Cardiac fibroblast (primary cell): ENCODE results near the gene PTPN4.
A peak's percentile ranks its signal among the peaks of the same experiment; 100 is the strongest.

Source experiments
- DNase-seq, 2 donors: peaks; one replicate each; pipeline versions ENCODE4 v3.0.0 to v3.0.0-alpha.2; 2010; ENCODE audit warnings: low read depth in 2 of 2
- H3K4me3 ChIP-seq, 2 donors: replicated peaks in 1 of 2; 1 replicate in 1 of 2; 2 replicates in 1 of 2; pipeline ENCODE4 v1.5.1; 2011; ENCODE audit warnings: low read depth in 2 of 2, low read length in 2 of 2, mild to moderate bottlenecking in 2 of 2, moderate library complexity in 1 of 2
- CTCF ChIP-seq: IDR thresholded peaks from one replicate; pipeline ENCODE4 v1.5.1; 2011; ENCODE audit warnings: low read depth, mild to moderate bottlenecking, low read length, inconsistent platforms

Gene PTPN4

GRCh38 chr2:119809339-119810048 is 49.8 kb downstream of the PTPN4 start:
- H3K4me3 ChIP-seq: peak overlapping the region in 1 of 2 donors; percentile 3
- DNase-seq: peak; percentile 89
- no peak for TF ChIP-seq CTCF

- H3K4me3 ChIP-seq: no peak overlapping the region
- no peak for TF ChIP-seq CTCF
- DNase-seq: no peak
Measured at GRCh38 chr2:119810049-119810630, 50.4 kb downstream of the PTPN4 start.

- H3K4me3 ChIP-seq: no peak overlapping the region
- DNase-seq: no peak
- TF ChIP-seq CTCF: no peak
Measured at GRCh38 chr2:119814216-119814615, 54.5 kb downstream of the PTPN4 start.

GRCh38 chr2:119818792-119819191 is 59.1 kb downstream of the PTPN4 start:
- TF ChIP-seq CTCF: no peak
- H3K4me3 ChIP-seq: no peak overlapping the region
- DNase-seq: no peak

GRCh38 chr2:119819846-119820245 is 60.1 kb downstream of the PTPN4 start:
- no peak for DNase-seq
- H3K4me3 ChIP-seq: no peak overlapping the region
- TF ChIP-seq CTCF: no peak

GRCh38 chr2:119820275-119820674 is 60.6 kb downstream of the PTPN4 start:
- TF ChIP-seq CTCF: no peak
- DNase-seq: peak; percentile 87 to 93
- no peak overlapping the region for H3K4me3 ChIP-seq
